ENCODE measurements around the gene PCNX1.
"Not testable (repeated sequence)": the region's sequence is repeated elsewhere in the genome, so short reads cannot be mapped to it uniquely, and the experiment has no call there.

The PCNX1 gene

DNA sequence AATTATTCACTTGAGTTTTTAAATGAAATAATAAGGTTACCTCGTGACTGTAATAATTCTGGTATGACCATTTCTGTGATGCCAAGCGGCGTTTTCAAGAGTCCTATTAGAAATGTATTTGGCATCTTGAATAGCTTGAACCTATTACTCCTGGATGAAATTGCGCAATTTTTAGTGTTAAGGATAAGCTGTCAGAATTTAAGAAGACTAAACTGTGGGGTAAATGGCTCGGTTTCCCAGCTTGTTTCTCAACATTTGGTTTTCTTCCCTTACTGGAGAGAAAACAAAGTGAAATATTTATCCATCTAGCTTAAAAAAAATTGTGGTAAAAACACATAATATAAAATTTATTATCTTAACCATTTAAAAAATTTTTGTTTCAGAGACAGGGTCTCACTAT lies 26.8 kb downstream of the PCNX1 start:
- TF ChIP-seq, protein P1, sequence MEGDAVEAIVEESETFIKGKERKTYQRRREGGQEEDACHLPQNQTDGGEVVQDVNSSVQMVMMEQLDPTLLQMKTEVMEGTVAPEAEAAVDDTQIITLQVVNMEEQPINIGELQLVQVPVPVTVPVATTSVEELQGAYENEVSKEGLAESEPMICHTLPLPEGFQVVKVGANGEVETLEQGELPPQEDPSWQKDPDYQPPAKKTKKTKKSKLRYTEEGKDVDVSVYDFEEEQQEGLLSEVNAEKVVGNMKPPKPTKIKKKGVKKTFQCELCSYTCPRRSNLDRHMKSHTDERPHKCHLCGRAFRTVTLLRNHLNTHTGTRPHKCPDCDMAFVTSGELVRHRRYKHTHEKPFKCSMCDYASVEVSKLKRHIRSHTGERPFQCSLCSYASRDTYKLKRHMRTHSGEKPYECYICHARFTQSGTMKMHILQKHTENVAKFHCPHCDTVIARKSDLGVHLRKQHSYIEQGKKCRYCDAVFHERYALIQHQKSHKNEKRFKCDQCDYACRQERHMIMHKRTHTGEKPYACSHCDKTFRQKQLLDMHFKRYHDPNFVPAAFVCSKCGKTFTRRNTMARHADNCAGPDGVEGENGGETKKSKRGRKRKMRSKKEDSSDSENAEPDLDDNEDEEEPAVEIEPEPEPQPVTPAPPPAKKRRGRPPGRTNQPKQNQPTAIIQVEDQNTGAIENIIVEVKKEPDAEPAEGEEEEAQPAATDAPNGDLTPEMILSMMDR (IDR thresholded peaks at IDR 0.05), result no peak
- no peaks in the 10 kb centered on the region for H3K27me3 ChIP-seq (ENCODE audit: control insufficient read depth, insufficient read depth, low read length)
- no peak overlapping the region for H3K27ac ChIP-seq
- H3K9ac ChIP-seq, result no peak overlapping the region
- H3K36me3 ChIP-seq (ENCODE audit: control insufficient read depth, insufficient read depth, low read length), result no peaks in the 10 kb centered on the region
- H3K4me1 ChIP-seq, result no peaks in the 10 kb centered on the region
- H3K9me3 ChIP-seq (ENCODE audit: control insufficient read depth, low read length), result no peaks in the 10 kb centered on the region
- peaks cover 20% of the 10 kb centered on the region for H3K79me2 ChIP-seq
- H2AFZ ChIP-seq, result no peak overlapping the region
- no peak overlapping the region for H3K4me3 ChIP-seq (ENCODE audit: low read depth, low read length)
- no peak overlapping the region for H3K4me2 ChIP-seq (ENCODE audit: low read length)

- TF ChIP-seq, protein P1 (IDR thresholded peaks at IDR 0.05), result no peak
- Histone ChIP-seq H2AFZ (no peak overlapping the region), H3K9me3 (ENCODE audit: control insufficient read depth, low read length) (no peaks in the 10 kb centered on the region), H3K79me2 (peaks cover 19% of the 10 kb centered on the region), H3K4me3 (ENCODE audit: low read depth, low read length) (no peak overlapping the region), H3K9ac (no peak overlapping the region), H3K36me3 (ENCODE audit: control insufficient read depth, insufficient read depth, low read length) (no peaks in the 10 kb centered on the region), H3K4me1 (no peaks in the 10 kb centered on the region), H3K27me3 (ENCODE audit: control insufficient read depth, insufficient read depth, low read length) (no peaks in the 10 kb centered on the region), H3K4me2 (ENCODE audit: low read length) (no peak overlapping the region), H3K27ac (no peak overlapping the region)
Measured at GRCh38 chr14:70934502-70935134, 27.4 kb downstream of the PCNX1 start.

DNA sequence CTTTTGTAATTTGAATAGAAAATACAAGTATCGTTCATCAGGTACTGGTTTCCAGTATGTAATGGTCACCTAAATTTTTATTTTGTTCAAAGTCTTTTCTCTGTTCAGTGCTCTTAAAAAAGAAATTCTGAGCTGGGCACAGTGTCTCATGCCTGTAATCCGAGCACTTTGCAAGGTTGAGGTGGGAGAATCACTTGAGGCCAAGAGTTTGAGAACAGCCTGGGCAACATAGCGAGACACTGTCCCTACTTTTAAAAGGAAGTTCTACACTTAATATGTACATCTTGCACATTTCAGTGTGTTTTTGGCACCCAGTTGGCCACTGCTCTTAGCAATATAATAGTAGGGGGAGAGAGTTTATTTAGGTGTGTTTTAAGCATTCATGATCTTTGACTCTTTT lies 27.9 kb downstream of the PCNX1 start:
- H3K4me3 ChIP-seq (ENCODE audit: low read depth, low read length), result no peak overlapping the region
- peaks cover 17% of the 10 kb centered on the region for H3K79me2 ChIP-seq
- H3K4me1 ChIP-seq, result no peaks in the 10 kb centered on the region
- H2AFZ ChIP-seq, result no peak overlapping the region
- no peaks in the 10 kb centered on the region for H3K27me3 ChIP-seq (ENCODE audit: control insufficient read depth, insufficient read depth, low read length)
- H3K9me3 ChIP-seq (ENCODE audit: control insufficient read depth, low read length), result no peaks in the 10 kb centered on the region
- no peak overlapping the region for H3K4me2 ChIP-seq (ENCODE audit: low read length)
- H3K27ac ChIP-seq, result no peak overlapping the region
- no peaks in the 10 kb centered on the region for H3K36me3 ChIP-seq (ENCODE audit: control insufficient read depth, insufficient read depth, low read length)
- H3K9ac ChIP-seq, result no peak overlapping the region
- TF ChIP-seq, protein P1 (IDR thresholded peaks at IDR 0.05), result no peak

DNA sequence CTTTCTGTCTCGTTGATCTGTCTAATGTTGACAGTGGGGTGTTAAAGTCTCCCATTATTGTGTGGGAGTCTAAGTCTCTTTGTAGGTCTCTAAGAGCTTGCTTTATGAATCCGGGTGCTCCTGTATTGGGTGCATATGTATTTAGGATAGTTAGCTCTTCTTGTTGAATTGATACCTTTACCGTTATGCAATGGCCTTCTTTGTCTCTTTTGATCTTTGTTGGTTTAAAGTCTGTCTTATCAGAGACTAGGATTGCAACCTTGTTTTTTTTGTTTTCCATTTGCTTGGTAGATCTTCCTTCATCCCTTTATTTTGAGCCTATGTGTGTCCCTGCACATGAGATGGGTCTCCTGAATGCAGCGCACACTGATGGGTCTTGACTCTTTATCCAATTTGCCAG lies 32.4 kb downstream of the PCNX1 start:
- not testable (repeated sequence) for H2AFZ ChIP-seq; H3K27me3 ChIP-seq (ENCODE audit: control insufficient read depth, insufficient read depth, low read length); H3K4me1 ChIP-seq; H3K4me2 ChIP-seq (ENCODE audit: low read length); H3K9ac ChIP-seq; H3K9me3 ChIP-seq (ENCODE audit: control insufficient read depth, low read length); H3K27ac ChIP-seq; H3K36me3 ChIP-seq (ENCODE audit: control insufficient read depth, insufficient read depth, low read length); H3K4me3 ChIP-seq (ENCODE audit: low read depth, low read length)
- peaks cover 13% of the 10 kb centered on the region for H3K79me2 ChIP-seq

DNA sequence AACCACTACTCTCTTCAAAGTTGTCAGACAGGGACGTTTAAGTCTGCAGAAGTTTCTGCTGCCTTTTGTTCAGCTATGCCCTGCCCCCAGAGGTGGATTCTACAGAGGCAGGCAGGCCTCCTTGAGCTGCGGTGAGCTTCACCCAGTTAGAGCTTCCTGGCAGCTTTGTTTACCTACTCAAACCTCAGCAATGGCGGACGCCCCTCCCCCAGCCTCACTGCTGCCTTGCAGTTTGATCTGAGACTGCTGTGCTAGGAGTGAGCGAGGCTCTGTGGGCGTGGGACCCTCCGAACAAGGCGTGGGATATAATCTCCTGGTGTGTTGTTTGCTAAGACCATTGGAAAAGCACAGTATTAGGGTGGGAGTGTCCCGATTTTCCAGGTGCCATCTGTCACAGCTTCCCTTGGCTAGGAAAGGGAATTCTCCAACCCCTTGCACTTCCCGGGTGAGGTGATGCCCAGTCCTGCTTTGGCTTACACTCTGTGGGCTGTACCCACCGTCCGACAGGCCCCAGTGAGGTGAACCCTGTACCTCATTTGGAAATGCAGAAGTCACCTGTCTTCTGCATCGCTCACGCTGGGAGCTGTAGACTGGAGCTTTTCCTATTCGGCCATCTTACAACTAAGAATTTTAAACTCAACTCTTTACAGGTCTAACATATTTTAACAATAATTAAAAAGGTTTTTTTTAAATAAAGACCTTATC lies 34.5 kb downstream of the PCNX1 start:
- H2AFZ ChIP-seq; H3K27ac ChIP-seq; H3K9ac ChIP-seq; H3K4me2 ChIP-seq (ENCODE audit: low read length); H3K9me3 ChIP-seq (ENCODE audit: control insufficient read depth, low read length); H3K4me3 ChIP-seq (ENCODE audit: low read depth, low read length); H3K36me3 ChIP-seq (ENCODE audit: control insufficient read depth, insufficient read depth, low read length); H3K27me3 ChIP-seq (ENCODE audit: control insufficient read depth, insufficient read depth, low read length); H3K4me1 ChIP-seq: not testable (repeated sequence)
- peaks cover 13% of the 10 kb centered on the region for H3K79me2 ChIP-seq

Measured in parathyroid adenoma (tissue), 2 donors.